ENCODE measurements around the gene MB. TPM values are rescaled to one million over a fixed set of nuclear protein-coding genes. Genes with fewer than 3 reads are reported as not detected.
"Not testable (repeated sequence)": the region's sequence is repeated elsewhere in the genome, so short reads cannot be mapped to it uniquely, and the experiment has no call there.

MB gene
- total RNA-seq, result 1 to 10 TPM in 1 of 2 donors, not detected in 1; 2.3 TPM
- long read RNA-seq, donor 1, partial matches to known transcripts, result 0 of 1 reads
- long read RNA-seq, donor 1, other reads (novel, unspliced or antisense), result 1 of 1 reads
- long read RNA-seq, donor 2, result 0 reads

DNA sequence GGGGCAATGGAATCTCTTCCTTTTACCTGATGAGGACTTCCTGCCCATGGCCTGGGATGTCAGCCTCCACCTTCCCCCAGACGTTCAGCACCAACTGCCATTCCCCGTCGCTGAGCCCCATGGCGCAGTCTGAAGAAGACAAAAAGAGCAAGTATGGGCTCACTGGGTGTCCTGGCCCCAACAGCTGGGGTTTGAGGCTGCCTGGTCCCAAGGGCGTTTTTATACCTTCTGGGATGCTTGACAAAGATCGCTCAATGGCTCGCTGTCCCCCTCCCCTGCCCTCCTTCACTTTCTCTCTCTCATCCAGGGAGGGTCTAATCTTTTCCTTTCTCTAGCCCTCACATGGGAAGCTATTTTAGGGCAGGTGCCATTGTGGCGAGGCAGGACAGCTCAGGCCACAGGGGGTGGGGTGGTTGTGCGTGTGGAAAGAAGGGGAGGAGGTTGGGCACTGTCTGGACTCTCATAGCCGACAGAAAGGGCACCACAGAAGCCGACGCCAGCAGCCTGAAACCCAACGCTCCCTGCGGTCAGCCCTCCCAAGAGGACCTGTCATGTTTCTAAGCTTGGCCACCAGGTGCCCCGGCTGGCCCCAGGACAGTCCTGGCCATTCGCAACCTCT, at the start of gene MB:
Gene MB (minus strand): TSS at position 193 of the 619 bp plus-strand sequence. CDS start 72 bp downstream, at position 121.
- intact Hi-C loops (cut with DNase I), result loop anchor here (5.0 to 10.0 kb wide), 2 partner anchors 262 to 1050 kb away; no protein-coding TSS in a partner anchor
- no peak for DNase-seq (ENCODE audit: low spot score)

DNA sequence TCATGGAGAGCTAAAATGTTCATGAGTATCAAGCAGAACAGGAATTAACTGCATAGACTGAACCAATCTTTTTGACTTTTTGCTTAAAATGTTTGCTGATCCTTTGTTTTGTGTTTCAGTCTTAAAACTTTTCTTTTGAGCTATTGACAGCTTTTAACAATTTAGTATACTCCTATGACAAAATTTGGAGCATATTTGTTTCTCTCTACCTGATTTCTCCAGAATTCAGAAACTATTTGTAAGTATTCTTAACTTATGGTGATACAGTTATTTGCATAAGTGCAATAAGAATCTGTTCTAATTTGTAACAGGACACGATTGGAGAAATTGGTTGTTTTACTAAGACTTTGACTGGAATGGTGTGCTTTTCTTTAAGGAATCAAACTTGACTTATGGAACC, 49.6 kb upstream of the MB start:
- intact Hi-C loops (cut with DNase I); DNase-seq (ENCODE audit: low spot score): not testable (repeated sequence)

GRCh38 chr22:35664955-35665587, 47.9 kb upstream of the MB start:
- intact Hi-C loops (cut with DNase I), result no loop called here

DNA sequence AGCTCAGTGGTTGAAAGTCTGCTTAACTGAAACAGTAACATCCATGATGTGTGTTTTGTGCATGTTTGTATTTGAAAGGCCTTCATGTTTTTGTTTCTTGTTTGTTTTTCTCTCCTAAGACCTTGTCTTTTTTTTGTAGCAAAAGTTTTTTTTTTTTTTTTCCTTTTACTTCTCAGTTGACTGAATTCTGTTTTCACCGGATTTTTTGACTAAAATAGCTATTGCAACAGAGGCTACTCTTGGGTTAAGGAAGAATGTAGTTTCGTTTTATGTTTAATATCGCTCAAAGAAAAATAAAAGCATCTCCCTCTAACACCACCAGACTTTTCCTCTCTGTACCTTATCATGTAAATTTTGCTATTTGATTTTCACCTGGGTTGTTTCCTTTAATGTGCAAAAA, 46.2 kb upstream of the MB start:
- no peak for DNase-seq (ENCODE audit: low spot score)
- intact Hi-C loops (cut with DNase I), result no loop called here

More at GRCh38 chr22:35664955-35665587, 47.9 kb upstream of the MB start:
- no peak for DNase-seq (ENCODE audit: low spot score)

DNA sequence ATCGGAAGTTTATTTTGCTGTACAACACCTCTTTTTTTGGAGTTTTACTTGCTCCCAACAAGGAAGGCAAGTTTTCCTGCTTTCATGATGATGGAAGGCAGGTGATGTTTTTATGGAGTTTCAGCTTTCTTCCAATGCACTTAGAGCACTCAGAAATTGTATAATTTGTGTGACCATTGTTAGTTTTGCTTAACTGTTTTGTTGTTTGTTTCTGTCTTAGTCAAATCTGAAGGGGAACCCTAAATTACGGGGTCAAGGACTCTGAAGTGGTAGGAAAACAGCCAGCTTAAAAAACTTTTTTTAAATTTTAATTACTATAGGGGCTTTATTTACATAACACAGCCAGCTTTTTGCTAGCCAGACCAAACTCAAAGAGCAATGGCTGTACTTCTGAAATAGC, 45.8 kb upstream of the MB start:
- intact Hi-C loops (cut with DNase I), result no loop called here
- no peak for DNase-seq (ENCODE audit: low spot score)

- intact Hi-C loops (cut with DNase I), result no loop called here
- DNase-seq (ENCODE audit: low spot score), result no peak
Measured at GRCh38 chr22:35661464-35661863, 44.3 kb upstream of the MB start.

DNA sequence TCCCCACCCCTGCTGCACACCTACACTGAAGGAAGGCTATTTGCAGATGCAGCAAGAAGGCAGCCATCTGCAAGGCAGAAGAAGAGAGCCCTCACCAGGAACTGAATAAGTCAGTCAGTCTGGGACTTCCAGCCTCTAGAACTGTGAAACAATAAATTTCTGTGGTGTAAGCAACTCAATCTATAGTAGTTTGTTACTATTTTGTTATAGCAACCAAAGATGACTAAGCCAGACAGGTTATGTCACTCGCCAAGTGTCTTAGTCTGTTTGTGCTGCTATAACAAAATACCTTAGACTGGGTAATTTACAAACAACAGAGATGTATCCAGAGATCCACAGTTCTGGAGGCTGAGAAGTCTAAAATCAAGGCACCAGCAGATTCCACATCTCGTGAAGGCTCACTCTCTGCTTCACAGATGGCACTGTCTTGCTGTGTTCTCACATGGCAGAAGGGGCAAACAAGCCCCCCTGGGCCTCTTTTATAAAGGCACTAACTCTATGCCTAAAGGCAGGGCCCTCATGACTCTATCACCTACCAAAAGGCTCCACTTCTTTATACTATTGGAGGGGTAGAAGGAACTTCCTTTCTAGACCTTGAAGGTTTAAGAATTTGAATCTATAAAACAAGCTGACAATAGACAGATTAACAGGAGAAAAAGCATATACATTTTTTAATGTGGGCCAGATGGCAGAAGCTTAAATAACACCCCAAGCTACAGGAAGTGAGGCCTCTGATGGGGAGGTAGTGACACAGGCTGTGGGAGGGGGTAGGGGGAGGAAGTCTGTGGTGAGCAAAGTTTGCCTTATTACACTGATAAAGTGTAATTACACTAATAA, 43.4 kb upstream of the MB start:
- intact Hi-C loops (cut with DNase I), result no loop called here
- no peak for DNase-seq (ENCODE audit: low spot score)

DNA sequence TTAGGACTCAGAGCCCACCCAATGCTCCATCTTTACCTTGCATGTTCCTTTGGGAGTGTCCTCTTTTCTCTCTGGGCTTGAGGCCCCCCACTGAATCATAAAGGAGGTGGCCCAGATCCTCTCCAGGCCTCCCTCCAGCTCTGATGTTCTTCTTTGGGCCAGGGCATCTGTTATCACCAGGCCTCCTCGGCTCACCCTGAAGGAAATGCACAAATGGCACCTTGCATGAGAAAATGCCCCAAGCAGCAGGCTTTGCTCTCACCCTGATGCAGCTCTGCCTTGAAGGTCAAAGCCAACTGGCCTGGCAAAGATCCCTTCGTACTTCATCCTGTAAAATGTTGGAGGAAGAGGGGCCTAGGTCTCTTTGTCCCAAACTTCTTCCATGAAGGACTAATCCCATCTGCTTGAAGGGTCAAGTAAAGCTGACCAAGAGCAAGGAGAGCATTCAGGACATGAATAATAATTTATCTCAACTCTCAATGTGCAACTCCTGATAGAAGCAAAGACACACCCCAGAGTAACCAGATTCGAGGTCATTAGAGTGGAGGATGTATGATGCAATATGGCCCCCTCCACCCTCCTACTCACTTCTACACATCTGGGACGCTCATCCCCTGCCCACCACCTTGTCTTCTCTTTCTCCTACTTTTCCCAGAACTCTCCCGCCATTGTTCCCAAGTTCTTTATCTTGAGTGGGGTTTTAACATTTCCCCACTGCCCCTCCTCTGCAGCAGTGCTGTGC, 40.6 kb upstream of the MB start:
- intact Hi-C loops (cut with DNase I), result no loop called here
- no peak for DNase-seq (ENCODE audit: low spot score)

- intact Hi-C loops (cut with DNase I), result no loop called here
- no peak for DNase-seq (ENCODE audit: low spot score)
Measured at GRCh38 chr22:35656284-35656752, 39.2 kb upstream of the MB start.

DNA sequence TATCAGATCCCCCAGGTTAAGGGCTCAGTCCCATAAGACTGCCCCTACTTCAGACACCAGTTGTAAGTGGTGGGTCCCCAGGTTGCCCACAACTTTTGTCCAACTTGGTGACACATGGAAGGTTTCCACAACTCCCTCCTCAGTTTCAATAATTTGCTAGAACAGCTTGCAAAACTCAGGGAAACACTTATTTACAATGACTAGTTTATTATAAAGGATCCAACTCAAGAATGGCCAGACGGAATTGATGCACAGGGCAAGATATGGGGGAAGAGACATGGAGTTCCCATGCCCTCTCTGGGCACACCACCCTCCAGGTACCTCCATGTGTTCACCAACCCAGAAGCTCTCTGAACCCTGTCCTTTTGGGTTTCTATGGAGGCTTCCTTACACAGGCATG, 36.7 kb upstream of the MB start:
- intact Hi-C loops (cut with DNase I), result no loop called here
- no peak for DNase-seq (ENCODE audit: low spot score)

DNA sequence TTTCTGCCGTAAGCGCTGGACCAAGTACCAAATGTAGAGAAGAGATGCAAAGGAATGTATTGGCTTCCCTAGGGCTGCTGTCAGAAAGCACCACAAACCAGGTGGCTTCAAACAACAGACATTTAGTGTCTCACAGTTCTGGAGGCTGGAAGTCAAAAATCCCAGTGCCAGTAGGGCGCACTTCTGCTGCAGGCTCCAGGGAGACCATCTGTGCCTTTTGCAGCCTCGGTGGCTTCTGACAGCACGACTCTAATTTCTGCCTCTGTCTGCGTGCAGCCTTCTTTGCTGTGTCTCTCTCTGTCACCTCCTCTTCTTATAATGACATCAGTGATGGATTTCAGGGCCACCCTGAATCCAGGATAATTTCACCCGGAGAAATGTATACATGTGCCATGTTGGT, 34.0 kb upstream of the MB start:
- DNase-seq (ENCODE audit: low spot score), result no peak
- intact Hi-C loops (cut with DNase I), result no loop called here

DNA sequence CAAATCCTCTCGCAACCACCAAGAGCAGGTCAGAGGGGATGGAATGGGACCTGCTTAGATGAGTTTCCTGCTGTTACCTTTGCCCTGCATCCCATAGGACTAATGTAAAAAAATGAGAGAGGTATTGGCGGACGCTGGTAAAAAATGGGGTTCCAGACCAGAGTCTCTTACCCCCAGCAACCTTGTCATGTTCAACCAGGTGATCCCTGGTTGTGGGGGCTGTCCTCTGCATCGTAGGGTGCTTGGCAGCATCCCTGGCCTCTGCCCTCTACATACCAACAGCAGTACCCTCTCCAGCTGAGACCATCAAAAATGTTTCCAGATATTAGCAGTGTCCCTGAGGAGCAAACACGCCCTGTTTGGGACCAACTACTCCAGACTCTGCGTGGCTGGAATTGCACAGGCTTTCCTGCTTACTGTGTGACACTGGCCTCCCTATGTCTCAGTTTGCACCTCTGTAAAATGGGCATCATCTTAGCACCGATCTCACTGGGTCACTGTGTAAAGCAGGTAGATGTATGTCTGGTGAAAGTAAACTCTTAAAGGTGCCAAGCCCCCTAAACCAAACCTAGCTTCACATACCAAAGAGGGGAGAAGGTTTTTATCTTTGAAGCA, 32.6 kb upstream of the MB start:
- intact Hi-C loops (cut with DNase I), result no loop called here
- no peak for DNase-seq (ENCODE audit: low spot score)

DNA sequence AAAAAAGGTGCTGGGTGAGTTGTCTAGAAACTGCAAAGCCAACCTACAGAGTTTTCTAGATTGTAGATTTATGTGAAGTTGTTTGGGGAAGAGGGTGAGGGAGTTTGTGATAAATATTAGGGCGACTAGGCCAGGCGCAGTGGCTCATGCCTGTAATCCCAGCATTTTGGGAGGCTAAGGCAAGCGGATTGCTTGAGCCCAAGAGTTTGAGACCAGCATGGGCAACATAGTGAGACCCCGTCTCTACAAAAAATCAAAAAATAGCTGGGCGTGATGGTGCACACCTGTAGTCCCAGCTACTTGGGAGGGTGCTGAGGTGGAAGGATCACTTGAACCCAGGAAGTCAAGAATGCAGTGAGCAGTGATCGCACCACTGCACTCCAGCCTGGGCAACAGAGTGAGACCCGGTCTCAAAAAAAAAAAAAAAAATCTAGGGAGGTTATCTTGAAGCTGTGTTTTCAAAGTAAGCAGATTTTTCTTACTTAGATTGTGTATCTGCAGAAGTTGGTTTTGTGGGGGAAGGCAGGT, 32.0 kb upstream of the MB start:
- intact Hi-C loops (cut with DNase I), result no loop called here
- DNase-seq (ENCODE audit: low spot score), result no peak

- no peak for DNase-seq (ENCODE audit: low spot score)
Measured at GRCh38 chr22:35648066-35649025, 31.2 kb upstream of the MB start, which contains the start of gene APOL6. APOL6 (plus strand) TSS chr22:35648446; CDS start chr22:35656426, 7,980 bp downstream.

GRCh38 chr22:35645646-35646045, 28.5 kb upstream of the MB start:
- intact Hi-C loops (cut with DNase I), result no loop called here
- no peak for DNase-seq (ENCODE audit: low spot score)

More at GRCh38 chr22:35648066-35649025, 31.2 kb upstream of the MB start, which contains the start of gene APOL6:
- intact Hi-C loops (cut with DNase I), result no loop called here

GRCh38 chr22:35643991-35644390, 26.9 kb upstream of the MB start:
- no peak for DNase-seq (ENCODE audit: low spot score)
- intact Hi-C loops (cut with DNase I), result no loop called here

DNA sequence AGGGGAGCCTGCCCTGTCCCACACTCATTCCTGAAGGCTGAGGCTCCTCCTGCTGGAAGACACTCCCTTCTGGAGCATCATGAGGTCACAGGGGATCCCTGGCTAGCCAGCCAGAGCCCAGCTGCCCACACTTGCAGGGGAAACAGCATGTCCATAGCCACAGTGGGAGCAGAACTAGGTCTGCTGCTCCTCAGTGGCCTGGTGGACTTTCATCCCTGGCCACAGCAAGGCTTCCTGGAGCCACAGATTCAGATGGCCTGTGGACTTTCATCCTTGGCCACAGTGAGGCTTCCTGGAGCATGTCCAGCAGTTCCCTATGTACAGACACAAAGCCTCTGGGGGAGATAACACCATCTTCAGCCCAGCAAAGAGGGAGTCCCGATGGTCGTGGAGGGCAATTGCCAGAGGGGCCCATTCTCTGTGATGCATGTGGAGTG, 25.2 kb upstream of the MB start:
- DNase-seq (ENCODE audit: low spot score), result no peak
- intact Hi-C loops (cut with DNase I), result no loop called here

All from posterior vena cava (tissue), 2 donors.